Raji (cell line): ENCODE data around the gene TAS1R2.

ENCODE experiments used
- POLR2A ChIP-seq: IDR thresholded peaks from 2 replicates; pipeline ENCODE4 v1.6.1; 2011; ENCODE audit warnings: low read depth, low read length, control low read depth; ENCODE audit not compliant: insufficient read depth

Gene TAS1R2

DNA sequence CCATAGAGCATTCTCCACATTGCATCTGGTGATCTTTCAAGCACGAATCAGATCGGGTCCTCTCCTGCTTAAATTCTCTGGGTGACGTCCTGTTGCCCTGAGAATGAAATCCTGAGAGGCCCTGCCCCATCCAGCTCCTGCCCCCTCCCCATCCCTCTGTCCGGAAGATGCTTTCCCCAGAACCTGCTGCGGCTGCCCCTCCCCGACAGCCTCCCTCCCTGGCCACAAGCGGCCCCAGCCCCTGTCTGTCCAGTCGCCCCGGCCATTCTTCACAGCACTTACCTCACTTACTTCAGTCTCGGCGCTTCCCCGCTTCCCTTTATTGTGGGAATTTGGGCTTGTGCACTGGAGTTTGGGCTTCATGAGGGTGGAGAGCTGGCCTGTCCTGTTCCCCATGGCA lies 40.3 kb downstream of the TAS1R2 start:
- TF ChIP-seq POLR2A, result no peak

DNA sequence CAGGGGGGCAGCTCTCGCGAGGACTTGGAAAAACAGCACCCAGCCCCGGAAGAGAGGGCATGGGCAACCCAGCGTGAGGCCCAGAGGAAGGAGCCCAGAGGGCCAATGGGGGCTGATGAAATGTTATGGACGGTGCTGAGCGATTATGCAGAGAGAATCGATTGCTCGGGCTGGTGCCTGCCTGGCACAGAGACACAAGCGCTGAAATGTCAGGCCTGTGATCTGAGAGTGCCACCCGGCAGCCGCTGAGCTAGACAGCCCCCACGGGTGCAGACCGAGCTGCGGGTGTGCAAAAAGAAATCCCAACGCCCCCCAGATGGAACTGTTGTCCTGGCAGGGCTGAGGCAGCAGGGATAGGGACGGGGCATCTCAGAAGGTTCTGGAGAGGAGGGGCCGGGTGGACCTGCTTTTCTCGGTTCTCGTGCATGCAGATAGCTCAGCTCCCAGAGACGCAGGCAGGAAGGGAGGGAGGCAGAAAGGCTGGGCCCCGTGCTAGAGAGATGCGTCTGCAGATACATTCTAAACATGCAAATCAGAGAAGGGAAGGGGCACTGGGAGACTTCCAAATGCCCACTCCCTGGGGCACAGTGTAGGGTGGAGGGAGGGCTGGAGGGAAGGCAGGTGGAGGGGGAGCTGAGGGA lies 41.5 kb downstream of the TAS1R2 start:
- no peak for TF ChIP-seq POLR2A

DNA sequence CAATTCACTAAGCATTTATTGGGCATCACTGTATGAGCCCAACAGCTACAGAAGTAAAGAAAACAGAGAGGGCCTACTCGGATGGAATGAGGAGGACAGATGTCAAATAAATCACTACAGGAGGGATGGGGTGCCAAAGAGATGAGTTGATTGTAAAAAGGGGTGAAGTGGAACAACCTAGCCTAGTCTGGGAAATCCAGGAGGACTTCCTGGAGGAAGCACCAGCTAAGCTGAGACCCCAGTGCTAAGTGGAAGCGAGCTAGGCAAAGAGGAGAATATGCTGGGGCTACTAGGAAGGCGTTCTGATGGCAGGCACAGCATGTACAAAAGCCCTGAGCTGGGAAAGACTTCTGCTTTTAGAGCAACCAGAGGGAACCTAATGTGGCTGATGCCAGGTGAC lies 42.1 kb downstream of the TAS1R2 start:
- TF ChIP-seq POLR2A, result no peak

DNA sequence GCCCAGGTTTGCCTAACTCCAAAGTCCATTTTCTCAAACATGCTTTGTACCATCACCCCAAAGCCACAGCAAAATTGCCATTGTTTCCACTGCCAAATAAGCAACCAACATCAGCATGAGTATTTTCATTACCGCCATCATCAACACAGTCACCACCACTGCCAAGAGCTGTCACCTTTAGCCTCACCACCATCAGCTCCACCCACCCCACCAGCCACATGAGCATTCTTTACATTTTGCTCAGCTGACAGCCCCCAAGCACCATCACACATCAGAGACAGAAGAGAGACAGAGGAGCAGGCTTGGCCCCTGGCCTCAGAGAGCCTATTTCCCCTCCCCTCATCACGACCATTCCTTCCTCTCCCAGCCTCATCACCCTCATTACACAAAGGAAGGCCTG lies 42.7 kb downstream of the TAS1R2 start:
- no peak for TF ChIP-seq POLR2A

DNA sequence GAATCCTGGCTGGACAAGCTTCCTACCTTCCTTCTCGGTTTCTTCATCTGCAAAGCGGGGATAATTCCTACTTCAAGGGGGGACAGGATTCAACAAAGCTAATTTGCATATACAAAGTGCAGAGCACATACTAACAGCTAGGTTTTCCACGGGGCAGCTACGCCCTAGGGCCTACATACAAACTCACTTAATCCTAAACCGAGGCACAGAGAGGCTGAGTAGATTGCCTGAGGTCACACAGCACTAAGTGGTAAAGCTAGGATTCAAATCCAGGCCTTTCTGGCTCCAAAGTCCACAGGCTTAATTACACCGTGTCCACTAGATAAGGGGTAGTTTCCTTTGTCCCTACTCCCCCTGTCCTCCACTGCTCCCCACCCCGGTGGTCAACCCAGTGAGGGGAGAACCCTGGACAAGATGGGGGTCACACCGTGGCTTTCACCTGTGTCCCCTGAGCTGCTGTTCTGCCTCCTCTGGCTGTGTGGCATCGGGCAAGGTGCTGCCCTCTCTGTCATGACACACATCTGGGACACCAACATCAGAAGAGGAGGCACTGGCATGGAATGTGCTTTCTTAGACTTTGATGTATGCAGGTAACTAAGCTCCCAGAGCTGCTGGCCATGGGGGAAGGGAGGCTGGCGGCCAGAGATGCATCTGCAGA lies 44.5 kb downstream of the TAS1R2 start:
- TF ChIP-seq POLR2A, result no peak

DNA sequence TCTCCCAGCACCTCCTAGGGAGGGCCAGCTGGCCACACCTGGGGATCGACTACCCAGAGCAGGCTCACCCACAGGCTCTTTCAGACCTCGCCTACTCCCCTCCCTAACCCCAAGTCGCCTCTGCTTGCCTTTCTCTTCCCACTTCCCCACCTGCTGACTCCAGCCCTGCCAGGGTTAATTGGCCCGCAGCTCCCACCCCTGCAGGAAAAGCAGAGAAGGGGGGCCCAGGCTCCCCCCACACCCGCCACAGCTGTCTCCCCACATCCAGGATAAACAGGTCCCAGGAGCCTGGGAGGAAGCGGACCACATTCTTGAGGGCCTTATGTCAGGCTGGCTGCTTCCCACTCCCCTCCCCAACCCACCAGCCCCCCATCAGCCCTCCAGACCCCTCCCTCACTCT lies 45.0 kb downstream of the TAS1R2 start:
- no peak for TF ChIP-seq POLR2A

DNA sequence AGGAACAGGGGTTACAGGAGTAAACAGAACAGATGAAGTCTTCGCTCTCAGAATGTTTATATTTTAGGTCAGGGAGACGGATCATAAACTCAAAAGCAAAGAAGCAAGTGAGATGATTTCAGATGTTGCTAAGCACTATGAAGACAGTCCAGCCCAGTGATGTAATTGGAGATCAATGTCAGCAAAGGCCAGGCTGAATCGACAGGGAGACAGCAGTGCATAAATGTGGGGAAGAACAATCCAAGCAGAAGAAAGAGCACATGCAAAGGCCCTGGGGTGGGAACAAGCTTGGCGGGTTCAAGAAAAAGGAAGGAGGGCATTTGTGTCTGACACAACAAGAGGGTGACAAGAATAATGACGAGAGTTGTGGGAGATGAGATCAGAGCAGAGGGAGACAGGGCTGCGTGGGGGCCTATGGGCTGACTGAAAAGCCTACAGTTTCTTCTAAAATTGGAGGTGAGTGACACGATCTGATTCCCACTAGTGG lies 47.0 kb downstream of the TAS1R2 start:
- no peak for TF ChIP-seq POLR2A

DNA sequence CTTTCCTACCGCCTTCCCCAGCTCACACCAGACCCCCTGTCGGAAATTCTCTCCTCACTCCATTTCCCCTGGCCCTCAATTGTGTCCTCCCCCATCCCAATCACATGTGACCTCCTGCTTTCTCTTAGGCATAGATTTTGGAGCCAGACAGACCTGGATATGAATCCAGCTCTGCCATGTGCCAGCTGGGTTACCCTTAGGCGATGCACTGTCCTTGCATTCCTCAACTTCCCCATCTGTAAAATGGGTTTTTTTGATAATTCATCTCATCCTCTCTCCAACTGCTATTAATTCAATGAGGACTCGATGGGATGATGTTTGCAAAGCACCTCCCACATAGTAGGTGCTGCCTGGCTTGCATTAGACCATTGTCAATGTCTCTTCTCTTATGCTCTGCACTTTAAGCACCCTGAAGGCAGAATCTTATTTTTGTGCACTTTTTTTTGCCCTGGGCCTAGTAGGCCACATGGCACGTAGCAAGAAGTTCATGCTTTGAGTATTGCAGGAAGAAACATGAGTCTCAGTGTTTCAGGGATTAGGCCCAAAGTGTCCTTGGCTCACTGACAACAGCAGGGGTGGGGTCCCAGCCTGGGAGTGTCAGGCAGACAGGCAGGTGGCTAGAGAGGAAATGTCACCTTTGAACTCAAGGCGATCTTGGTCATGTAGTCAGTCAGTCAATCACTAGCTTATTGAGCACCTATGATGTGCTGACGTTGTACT lies 47.6 kb downstream of the TAS1R2 start:
- no peak for TF ChIP-seq POLR2A

DNA sequence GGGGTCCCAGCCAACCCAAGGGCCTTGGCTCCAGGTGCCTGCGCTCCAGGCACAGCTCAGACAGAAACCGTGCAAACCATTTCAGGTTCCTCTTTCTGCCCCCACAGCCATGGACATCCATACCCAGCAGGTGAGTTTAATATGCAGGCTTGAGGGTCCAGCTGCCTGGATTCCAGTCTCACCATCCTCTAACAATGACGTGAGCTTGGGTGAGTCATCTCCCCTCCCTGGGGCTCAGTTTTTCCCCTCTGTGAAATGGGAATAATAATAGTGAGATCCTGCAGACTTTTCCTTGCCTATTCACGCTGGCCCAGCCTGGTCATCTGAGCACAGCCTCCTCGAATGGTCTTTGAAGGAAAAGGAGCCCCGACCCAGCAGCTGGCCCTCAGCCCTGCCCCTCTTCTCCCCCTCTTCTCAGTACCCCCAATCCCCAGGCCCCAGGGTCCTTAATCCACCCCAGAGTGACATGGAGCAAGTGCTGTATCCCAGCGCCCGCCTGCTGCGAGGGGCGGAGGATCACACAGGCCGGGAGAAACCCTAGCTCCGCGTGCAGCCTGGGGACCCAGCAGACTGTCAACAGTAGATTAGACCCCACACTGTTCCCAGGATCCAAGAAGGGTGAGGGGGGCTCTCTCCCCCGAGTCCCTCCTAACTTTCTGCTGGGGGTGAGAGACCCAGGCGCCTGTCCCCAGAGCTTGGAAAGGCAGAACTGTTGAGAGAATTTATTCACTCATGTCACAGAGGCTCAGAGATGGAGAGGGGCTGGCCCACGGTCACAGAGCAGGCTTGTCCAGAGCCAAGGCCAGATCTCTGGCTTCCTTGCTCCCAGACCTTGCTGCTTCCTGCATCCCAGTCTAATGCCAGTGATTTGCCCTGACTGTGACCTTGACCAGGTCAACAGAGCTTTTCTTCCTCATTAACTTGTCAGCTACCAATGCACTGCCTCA lies 49.2 kb downstream of the TAS1R2 start:
- TF ChIP-seq POLR2A, result no peak

DNA sequence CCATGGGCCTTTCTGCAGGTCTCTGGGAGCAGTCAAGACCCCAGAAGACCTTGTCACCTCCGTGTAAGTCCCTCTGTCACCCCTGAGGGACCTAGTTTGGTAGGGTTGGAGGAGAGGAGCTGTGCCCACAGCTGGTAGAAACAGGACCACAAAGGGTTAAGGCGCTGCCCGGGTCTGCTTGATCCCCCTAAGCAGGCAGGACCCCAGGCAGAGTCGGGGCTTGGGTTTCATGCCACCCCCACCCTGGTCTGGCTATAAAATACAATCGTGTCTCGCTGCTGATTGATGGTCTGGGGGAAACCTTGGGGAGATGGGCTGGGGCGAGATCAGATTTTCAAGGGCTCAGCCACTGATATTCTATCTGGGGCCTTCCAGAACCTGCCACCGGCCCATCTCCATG lies 50.9 kb downstream of the TAS1R2 start:
- no peak for TF ChIP-seq POLR2A

DNA sequence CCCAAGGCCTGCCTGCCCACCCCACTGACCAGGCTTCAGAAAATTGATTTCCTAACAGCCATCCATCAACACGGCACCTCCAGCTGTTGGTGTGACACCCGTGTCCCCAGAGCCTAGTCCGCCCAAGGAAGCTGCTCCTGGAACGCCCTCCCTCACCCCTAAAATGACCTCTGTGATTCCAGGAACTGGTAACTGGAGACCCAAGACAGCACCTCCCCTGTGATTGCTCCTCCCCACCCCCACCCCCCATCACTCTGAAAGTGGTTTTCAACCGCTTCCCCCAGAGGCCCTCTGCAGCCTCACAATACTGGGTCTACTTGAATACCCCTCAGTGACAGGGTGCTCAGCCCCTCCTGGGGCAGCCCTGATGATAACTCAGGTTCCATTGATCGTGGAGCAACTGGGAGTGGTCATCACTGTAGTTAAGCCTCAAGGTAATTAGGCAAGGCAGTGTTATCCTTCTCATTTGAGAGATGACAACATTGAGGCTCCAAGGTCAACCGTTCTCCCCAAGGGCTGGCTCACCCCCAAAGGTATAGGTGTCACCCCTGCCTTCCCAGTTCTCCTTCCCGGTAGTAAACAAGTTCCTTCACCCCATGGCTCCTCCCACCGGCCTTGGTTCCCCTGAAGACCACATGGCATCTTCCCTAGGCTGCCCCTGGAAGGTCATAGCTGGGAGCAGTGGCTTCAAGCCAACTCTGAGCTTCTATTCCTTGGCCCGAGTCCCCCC lies 52.0 kb downstream of the TAS1R2 start:
- no peak for TF ChIP-seq POLR2A

DNA sequence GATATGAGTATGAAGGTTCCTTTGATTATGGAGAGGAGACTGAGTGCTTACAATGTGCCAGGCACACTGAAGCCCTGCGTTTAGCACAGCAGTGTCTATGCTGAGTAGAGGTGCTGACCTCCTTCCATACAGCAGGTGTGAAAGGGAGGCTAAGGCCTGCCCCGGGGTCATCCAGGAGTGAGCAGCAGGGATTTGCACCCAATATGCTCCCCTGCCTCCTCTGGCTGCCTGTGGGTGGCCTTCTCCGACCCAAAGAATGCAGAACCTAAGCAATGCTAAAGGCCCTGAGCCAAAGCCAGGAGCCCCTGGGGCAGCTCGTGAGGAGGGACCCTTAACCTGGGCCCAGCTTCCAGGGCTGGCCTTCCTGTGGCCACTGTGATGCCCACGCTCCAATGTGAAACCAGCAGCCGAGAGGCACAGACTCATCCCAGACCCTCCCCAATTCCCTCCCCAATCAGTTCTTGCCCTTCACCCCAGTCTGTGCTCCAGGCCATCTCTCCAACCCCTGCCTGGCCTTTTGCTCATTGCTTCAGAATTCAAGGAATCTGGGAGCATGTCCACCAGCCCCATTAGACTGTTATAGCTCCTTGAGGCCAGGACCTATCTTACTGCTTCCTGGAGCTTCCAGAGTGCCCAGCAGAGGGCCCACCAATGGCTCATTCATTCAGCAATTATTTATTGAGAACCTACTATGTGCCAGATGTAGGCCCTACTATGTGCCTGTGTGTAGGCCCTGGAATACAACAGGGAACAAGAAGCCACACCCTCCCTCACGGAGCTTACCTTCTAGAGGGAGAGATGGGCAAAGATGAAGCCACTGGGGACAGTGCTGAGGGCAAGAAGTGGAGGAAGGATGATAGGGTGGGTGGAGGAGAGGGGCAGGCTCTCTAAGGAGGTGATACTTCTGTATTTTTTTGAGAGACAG lies 53.3 kb downstream of the TAS1R2 start:
- TF ChIP-seq POLR2A, result no peak

DNA sequence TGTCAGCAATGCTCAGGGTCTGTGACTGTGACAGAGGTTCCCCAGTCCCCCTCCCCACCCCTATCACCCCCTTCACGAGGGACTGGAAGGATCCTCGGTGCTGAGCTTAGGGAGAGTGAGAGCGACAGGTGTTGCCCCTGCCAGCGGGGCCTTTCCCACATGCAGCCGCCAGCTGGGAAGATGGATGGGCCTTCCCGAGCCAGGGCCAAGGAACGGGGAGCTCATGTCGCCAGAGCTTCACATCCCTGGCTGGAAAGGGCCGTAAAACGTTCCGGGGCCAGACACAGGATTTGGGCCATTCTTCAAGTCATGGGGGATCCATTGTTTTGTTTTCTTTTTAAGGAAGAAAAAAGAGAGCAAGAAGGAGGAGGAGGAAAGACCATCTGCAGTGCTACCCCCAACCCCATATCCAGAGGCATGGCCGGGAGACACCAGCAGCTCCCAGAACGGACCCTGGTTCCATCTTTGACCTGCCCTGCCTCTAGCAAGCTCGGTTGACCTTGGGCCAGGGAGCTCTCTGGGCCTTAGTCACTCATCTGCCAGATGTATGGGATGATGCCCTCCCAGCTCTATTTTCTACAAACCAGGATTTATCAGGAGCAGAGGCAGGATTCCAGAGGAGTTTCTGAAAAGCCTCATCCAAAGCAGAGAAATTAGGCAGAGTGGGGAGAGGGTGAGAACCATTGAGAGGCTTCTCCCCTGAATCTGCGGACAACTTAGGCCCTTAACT lies 54.1 kb downstream of the TAS1R2 start:
- TF ChIP-seq POLR2A, result no peak
